A673 (cell line): ENCODE measurements around the gene CHST7.

Experiments used
- EZH2 ChIP-seq: fragments of 200-600 bp; sonication (generic); IDR thresholded peaks from 2 replicates; pipeline ENCODE4 v1.6.1; 2017; ENCODE audit warnings: borderline replicate concordance, low read depth, mild to moderate bottlenecking, mixed read lengths, antibody characterized with exemption, low read length; ENCODE audit not compliant: poor library complexity, severe bottlenecking
- TF ChIP-seq, protein P1 (sequence below): fragments of 300-800, 200-600 bp; sonication (generic); conservative IDR thresholded peaks from 2 replicates; pipeline ENCODE4 v1.5.1; 2017; ENCODE audit warnings: low read depth, mild to moderate bottlenecking, antibody characterized with exemption, low read length, moderate library complexity, mixed read lengths

DNA sequence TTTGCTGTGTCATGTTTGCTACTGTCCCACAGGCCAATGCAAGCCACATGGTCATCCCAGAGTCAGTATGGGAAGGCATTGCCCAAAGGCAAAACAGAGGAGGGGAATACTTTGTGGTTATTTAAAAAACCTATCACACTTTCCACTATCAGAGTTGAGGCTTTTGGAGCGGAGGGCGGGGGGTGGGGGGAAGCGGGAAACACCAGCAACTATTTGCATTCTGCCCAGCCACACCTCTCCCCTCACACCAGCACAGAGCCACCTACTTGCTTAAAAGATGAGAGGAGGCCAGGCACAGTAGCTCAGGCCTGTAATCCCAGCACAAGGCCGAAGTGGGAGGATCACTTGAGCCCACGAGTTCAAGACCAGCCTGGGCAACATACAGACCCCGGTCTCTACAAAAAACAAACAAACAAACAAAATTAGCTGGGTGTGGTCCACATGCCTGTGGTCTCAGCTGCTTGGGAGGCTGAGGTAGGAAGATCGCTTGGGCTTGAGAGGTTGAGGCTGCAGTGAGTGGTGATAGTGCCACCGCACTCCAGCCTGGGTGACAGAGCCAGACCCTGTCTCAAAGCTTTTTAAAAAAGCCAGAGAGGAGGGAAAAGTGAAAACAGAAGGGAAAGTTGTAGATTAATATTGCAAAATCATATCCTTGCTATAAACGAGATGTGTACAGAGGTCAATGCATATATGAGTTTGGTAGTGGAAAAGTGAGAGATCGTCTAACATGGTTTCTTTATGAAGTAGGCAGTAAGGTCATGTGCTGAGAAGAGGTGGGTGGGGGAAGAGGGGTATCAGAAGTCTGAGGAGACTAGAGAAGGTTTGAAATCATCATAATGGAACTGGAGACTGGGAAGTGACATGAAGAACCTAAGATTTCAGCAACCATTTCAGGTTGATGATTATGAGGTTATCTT, 1.9 kb upstream of the CHST7 start:
- TF ChIP-seq, protein P1, sequence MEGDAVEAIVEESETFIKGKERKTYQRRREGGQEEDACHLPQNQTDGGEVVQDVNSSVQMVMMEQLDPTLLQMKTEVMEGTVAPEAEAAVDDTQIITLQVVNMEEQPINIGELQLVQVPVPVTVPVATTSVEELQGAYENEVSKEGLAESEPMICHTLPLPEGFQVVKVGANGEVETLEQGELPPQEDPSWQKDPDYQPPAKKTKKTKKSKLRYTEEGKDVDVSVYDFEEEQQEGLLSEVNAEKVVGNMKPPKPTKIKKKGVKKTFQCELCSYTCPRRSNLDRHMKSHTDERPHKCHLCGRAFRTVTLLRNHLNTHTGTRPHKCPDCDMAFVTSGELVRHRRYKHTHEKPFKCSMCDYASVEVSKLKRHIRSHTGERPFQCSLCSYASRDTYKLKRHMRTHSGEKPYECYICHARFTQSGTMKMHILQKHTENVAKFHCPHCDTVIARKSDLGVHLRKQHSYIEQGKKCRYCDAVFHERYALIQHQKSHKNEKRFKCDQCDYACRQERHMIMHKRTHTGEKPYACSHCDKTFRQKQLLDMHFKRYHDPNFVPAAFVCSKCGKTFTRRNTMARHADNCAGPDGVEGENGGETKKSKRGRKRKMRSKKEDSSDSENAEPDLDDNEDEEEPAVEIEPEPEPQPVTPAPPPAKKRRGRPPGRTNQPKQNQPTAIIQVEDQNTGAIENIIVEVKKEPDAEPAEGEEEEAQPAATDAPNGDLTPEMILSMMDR, result no peak
- TF ChIP-seq EZH2, result no peak
